ENCODE data around the gene TRMT10A.

DNA sequence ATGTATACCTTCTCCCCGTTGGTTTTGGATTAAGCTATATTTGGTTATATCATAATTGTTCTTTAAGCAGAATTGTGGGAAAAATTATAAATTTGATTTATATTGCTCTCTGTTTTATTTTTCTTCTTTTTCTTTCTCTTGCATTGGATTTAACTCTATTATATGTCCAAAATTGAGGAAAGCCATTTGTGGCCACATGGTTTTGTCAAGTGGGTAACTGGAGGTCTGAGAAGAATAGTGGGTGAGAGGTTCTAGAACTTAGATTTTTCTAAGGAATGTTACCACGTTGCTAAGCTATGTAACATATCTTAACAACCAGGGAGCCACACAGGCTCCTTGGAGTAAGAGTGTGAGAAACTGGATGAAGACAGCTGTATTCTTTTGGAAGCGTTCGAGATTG, 53.1 kb downstream of the TRMT10A start, which contains the start of gene C4orf17:
- TF ChIP-seq, protein P1, sequence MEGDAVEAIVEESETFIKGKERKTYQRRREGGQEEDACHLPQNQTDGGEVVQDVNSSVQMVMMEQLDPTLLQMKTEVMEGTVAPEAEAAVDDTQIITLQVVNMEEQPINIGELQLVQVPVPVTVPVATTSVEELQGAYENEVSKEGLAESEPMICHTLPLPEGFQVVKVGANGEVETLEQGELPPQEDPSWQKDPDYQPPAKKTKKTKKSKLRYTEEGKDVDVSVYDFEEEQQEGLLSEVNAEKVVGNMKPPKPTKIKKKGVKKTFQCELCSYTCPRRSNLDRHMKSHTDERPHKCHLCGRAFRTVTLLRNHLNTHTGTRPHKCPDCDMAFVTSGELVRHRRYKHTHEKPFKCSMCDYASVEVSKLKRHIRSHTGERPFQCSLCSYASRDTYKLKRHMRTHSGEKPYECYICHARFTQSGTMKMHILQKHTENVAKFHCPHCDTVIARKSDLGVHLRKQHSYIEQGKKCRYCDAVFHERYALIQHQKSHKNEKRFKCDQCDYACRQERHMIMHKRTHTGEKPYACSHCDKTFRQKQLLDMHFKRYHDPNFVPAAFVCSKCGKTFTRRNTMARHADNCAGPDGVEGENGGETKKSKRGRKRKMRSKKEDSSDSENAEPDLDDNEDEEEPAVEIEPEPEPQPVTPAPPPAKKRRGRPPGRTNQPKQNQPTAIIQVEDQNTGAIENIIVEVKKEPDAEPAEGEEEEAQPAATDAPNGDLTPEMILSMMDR (IDR thresholded peaks at IDR 0.05): no peak
- no peak for TF ChIP-seq POLR2A (IDR thresholded peaks at IDR 0.05)
- no peak for TF ChIP-seq EP300 (IDR thresholded peaks at IDR 0.05)
